HG03060 (cell line): ENCODE data around the gene FBH1.
"Not testable (repeated sequence)": the region's sequence is repeated elsewhere in the genome, so short reads cannot be mapped to it uniquely, and the experiment has no call there.

Experiments
- ATAC-seq: cut with Tn5 transposase; IDR thresholded peaks from one replicate; pipeline ENCODE4 v1.9.1; 2021; ENCODE audit warnings: low read depth, moderate number of reproducible peaks; ENCODE audit not compliant: unreplicated experiment

Gene FBH1

GRCh38 chr10:5937016-5937415 is 47.0 kb downstream of the FBH1 start:
- no peak for ATAC-seq

DNA sequence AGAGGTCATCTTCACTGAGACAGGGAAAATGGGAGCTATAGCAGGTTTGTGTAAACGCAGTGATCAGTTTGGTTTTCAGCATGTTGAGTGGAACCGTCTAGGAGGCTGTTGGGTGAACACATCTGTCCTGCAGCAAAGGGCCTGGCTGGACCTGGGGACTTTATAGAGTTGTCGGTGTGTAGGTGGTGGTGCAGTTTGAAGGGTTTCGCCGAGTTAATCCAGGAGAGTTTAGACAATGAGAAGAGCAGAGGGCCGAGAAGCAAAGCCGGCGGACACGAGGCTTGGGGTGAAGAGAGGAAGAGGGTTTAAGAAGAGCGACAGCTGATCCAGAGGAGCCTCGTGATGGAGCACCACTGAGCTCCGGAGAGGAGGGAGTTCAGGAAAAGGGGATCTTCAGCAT is 48.2 kb downstream of the FBH1 start:
- ATAC-seq = no peak

DNA sequence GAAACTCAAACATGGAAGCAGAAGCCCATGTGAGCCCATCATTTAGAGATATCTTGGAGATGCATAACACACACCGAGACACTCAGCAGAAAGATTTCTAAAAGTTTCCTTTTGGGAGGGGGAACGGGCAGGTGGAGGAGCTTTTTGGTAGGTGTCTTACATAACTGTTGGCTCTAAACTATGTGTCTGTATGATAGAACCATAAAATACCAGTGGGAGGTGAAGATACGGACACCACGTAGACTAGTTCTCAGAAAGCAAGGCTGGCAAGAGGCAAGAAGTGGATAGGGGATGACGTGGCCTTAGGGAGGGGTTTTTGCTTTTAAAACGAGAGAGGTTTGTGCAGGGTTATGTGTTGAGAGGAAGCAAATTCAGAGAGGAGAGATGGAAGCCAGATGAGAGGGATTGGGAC is 50.8 kb downstream of the FBH1 start:
- no peak for ATAC-seq

DNA sequence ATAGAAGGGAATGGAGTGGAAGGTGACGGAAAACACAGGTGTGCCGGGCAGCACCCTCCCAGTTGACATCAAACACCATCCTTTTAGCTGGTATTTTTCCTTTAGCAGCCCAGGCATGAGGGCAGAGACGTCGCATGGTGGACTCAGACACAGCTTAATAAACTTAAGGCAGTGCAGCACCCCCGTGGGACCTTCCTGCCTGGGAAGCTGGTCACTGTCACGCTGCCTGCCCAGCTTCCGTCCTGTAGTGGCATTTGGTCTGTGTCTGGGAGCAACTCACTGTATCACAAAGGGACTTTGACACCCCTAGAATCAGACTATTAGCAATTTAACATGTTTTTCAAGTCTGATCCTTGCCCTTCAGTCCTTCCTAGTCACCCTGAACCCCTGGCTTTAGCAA is 51.5 kb downstream of the FBH1 start:
- ATAC-seq = no peak

- no peak for ATAC-seq
Measured at GRCh38 chr10:5942001-5942400, 52.0 kb downstream of the FBH1 start.

GRCh38 chr10:5942474-5942873 is 52.4 kb downstream of the FBH1 start:
- no peak for ATAC-seq

DNA sequence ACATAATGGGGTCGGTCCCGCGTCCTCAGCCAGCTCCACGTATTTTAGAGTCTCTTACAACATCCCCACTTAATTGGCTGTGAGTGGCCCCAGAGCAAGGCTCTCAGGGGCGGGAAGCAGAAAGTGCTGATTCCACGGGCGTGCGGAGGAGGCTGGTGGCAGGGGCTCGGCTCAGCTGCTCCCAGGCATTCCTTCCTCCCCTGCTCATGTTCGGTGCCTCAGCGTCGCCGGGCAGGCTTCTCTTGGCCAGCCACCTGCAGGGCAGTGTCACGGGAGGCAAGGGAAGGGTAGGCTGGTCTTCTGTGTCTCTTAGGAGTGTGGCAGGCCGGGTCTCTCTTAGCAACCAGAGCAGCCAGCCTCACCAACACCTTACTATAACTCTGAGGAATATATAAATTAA is 53.5 kb downstream of the FBH1 start:
- no peak for ATAC-seq

DNA sequence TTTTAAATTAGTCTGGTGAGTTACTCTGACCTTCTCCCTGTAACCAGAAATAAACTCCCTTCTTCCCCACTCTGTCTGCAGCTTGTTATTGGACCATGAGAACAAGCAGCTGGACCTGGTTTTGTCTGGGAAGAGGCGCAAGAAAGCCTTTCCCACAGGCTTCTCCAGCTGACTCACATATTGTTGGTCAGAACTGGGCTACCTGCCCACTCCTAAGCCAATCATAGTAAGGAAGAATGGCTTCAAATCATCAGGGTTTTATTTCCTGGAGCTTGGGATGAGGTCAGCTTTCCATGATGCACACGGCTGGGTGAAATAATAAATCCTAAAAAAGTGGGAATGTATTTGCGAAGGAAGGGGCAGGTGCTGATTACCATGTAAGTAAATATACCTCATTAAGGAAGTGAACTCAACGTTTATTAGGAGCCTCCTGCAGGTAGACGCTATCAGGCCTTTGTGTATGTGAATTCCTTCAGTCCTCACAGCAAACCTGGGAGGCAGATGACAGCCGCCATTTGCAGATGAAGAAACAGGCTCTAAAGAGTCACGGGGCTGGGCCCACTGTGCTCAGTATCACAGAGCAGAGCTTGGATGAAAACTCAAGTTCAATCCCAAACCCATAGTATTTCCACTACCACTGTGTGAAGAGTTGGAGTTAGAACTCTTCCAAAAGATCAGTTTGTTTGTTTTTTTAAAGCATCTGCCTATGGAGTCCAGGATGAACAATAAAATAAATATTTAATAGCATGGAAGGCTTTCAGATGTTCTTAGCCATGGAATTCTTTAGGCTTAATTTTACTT is 54.5 kb downstream of the FBH1 start:
- no peak for ATAC-seq

GRCh38 chr10:5945190-5945509 is 55.1 kb downstream of the FBH1 start:
- no peak for ATAC-seq

DNA sequence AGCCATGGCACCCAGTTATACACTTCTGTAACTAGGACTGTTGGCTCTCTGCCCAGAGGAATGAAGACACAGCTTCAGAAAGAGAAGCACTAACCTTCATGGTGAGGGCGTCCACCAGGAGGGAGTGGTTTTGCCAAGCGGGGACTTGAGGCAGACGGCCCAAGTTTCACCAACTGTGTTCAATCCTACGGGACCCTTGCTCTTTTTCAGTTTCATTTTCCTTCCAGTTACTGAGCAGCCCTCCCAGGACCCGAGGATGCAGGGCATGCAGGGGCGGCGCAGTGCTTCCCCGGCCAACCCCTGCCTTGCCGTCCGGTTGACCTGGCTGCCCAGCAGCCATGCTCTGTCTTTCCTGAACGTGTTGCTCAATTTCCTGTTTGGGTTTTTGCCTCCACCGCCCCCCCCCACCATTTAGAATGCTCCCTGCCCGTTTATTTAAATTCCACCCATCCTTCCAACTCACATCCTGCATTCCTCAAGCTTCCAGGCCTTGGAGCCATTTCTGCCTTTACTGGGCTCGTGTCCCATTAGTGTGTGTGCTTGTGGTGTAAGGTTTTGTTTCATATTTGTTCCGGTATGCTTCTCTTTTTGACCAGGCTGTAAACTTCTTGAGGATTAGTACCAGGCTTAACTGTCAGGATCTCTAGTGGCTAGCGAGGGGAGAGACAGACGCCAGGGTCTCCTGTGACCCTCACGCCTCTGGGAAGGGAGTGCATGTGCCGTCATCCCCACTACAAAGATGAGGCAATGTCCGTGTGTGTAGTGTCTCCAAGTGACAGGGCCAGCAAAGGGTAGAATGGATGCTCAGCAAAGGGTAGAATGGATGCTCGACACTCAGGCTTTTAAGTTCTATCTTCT is 55.7 kb downstream of the FBH1 start:
- no peak for ATAC-seq

DNA sequence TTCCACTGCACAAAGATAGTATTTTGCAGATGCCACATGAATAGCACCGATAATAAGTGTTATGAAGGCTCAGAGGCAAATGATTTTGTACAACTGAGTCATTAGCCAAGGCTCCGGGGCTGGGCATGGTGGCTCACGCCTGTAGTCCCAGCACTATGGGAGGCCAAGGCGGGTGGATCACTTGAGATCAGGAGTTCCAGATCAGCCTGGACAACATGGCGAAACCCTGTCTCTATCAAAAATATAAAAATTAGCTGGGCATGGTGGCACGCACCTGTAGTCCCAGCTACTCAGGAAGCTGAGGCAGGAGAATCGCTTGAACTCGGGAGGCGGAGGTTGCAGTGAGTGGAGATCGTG is 56.4 kb downstream of the FBH1 start:
- not testable (repeated sequence) for ATAC-seq

DNA sequence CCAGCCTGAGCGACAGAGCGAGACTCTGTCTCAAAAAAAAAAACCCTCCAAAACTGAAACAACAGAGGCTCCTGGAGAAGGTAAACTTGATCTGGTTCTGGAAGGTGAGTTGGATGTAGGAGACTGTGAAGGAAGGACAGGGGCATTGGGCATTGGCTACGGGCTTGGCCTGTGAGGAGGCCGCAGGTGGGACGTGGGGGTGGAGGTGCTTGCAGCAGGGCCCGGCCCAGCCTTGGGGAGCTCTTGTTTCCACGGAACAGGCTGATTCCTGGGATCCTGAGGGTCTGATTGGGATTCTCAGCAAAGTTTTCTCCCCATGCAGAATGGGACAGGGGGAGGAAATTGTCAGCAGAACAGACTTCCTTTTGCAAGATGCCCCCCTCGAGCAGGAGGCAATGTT is 56.7 kb downstream of the FBH1 start:
- ATAC-seq = no peak

DNA sequence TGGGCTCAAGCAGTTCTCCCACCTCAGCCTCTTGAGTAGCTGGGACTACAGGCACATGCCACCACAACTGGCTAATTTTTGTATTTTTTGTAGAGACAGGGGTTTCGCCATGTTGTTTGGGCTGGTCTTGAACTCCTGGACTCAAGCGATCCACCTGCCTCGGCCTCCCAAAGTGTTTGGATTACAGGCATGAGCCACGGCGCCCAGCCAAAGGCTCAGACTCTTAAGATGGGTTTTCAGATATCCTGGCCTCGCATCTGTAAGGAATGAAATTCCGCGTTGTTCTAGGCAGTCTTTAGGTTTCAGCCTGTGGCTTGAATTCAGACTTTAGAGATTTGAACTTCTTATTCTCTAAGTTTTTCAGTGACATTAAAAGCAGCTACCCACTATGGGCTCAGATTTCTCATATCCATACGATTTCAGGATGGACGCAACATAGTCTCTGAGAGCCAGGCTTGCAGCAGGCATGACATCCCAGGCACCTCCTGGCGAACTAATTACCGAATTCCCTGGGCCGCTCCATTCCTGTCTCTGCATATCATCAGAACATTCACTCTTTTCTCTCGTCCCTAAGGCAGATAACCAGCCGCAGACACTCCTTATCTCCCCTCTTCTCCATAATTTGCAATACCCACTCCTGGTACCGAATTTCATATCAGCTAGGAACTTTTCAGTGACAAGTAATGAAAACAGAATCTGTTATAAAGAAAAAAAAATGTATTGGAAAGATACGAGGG is 57.6 kb downstream of the FBH1 start:
- no peak for ATAC-seq

DNA sequence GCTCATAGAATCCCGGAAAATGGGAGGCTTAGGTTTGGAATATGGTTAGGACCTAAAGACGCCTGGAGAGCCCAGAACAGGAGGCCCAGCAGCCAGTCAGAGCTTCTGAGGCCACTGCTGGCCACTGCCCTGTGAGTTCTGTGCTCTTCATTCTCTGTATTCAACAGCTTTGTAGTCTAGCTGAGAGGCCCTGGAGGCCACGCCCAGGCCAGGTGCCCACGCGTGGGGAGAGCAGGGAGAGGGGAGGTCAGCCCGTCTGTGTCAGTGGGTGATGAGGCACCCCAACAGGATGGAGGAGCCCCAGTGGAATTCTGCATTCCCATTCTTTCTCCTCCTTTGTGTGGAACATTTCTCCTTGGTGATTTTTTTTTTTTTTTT is 58.2 kb downstream of the FBH1 start:
- no peak for ATAC-seq

GRCh38 chr10:5949009-5949759 is 59.1 kb downstream of the FBH1 start:
- ATAC-seq = no peak

- ATAC-seq = no peak
Measured at GRCh38 chr10:5951167-5951711, 61.2 kb downstream of the FBH1 start.

DNA sequence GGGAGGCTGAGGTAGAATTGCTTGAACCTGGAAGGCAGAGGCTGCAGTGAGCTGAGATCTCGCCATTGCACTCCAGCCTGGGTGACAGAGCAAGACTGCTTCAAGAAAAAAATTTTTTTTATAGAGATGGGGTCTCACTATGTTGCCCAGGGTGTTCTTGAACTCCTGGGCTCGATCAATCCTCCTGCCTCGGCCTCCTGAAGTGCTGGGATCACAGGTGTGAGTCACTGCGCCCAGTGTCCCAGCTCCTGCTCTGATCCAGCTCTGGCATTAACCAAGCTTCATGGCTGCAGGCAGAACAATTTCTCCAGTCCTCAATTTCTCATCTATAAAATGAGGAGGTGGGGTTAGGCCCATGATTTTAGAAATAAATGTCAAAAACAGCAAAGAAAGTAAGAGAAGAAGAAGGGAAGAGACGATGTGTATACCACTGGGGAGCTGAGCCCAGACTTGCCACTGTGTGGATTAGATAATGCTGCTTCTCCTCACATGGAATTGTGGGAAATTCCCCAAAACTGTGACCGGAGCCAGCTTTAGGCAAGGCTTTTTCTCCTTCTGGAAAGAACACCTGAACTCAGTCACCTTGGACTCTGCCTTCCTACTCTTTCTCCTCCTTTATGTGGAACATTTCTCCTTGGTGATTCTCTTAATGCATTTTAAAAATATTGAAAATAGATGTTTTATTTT is 61.8 kb downstream of the FBH1 start:
- no peak for ATAC-seq

- ATAC-seq = no peak
Measured at GRCh38 chr10:5952731-5953385, 62.8 kb downstream of the FBH1 start.

DNA sequence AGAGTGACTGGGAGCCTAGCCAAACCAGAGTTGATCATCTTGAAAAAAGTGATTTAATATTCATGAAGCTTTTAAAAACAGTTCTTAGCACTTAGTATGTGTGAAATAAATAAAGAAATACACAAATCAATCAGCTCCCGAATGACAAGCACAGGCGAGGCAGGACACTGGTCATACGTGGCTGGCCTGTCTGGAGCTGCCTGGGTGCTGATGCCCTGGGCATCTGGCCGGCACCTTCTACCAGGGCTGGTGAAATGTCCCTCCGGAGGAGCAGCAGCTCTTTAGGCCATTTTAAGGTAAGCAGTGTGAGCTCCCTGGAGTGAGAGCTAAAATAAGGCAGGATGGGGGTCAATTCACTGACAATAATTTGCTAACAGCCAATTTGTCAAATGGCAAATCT is 63.6 kb downstream of the FBH1 start:
- ATAC-seq = no peak
